Coronary artery (tissue), 2 donors: ENCODE measurements around the gene C13orf46.

Experiments
- DNase-seq: peaks from one replicate; pipeline ENCODE4 v3.0.0-alpha.2; 2017; ENCODE audit warnings: low spot score
- H3K27ac ChIP-seq, 2 donors: fragments of 200-600 bp; sonication (generic); one replicate each; pipeline ENCODE4 v1.5.1; 2016 to 2019
- H3K4me3 ChIP-seq: fragments of 200-600 bp; sonication (generic); 2 replicates; pipeline ENCODE4 v1.5.1; 2016; ENCODE audit warnings: mild to moderate bottlenecking, moderate library complexity
- TF ChIP-seq, protein P1 (sequence below): fragments of 200-600 bp; sonication (generic); IDR thresholded peaks from one replicate; pipeline ENCODE4 v1.5.1; 2019; ENCODE audit warnings: antibody characterized with exemption

Gene C13orf46

GRCh38 chr13:113972451-113973217 is 1.2 kb downstream of the C13orf46 start:
- TF ChIP-seq, protein P1, sequence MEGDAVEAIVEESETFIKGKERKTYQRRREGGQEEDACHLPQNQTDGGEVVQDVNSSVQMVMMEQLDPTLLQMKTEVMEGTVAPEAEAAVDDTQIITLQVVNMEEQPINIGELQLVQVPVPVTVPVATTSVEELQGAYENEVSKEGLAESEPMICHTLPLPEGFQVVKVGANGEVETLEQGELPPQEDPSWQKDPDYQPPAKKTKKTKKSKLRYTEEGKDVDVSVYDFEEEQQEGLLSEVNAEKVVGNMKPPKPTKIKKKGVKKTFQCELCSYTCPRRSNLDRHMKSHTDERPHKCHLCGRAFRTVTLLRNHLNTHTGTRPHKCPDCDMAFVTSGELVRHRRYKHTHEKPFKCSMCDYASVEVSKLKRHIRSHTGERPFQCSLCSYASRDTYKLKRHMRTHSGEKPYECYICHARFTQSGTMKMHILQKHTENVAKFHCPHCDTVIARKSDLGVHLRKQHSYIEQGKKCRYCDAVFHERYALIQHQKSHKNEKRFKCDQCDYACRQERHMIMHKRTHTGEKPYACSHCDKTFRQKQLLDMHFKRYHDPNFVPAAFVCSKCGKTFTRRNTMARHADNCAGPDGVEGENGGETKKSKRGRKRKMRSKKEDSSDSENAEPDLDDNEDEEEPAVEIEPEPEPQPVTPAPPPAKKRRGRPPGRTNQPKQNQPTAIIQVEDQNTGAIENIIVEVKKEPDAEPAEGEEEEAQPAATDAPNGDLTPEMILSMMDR: no peak
- Histone ChIP-seq H3K27ac (no peak overlapping the region), H3K4me3 (no peak overlapping the region)
- no peak for DNase-seq

DNA sequence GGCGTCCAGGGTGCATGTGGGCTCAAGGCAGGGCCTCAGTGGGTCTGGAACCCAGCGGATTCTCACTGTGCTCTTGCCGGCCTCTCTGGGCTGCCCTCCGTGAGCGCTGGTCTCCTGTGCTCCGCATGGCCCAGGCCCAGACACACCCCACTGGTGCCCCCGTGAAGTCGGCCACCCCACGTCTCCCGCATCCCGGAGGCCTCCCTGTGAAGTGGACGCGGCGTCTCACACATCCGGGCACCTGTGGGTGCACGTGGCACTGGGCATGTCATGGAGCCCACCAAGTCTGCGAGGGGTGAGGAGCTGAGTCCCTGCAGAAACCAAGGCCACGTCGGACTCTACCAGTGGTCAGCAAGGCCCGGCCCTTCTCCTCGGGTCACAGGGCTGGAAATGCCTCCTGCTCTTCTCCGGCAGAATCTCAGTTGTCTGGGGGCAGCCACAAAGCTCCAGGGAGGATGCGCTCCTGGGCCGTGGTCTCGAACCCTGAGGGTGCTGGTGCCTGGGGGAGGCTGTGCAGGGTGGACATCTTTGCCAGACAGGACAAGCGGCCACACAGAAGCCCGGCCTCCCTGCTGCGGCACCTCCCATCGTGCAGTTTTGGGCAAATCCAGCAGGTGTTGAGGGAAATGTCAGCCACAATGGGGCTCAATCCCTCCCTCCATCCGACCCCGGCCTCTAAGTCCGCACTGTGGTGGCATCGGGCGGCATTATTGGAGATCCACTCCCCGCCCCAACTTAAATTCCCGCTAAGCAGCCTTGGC is 2.2 kb downstream of the C13orf46 start:
- DNase-seq: no peak
- no peak overlapping the region for H3K4me3 ChIP-seq
- TF ChIP-seq, protein P1: no peak
- peak overlapping the region in 1 of 2 donors; percentile 7 for H3K27ac ChIP-seq

- no peak for DNase-seq
- H3K27ac ChIP-seq: peak overlapping the region in 1 of 2 donors; percentile 7
- no peak overlapping the region for H3K4me3 ChIP-seq
- TF ChIP-seq, protein P1: no peak
Measured at GRCh38 chr13:113970810-113971470, 2.9 kb downstream of the C13orf46 start.

GRCh38 chr13:113969973-113970611 is 3.8 kb downstream of the C13orf46 start:
- no peak for DNase-seq
- Histone ChIP-seq H3K4me3 (no peak overlapping the region), H3K27ac (no peak overlapping the region)
- TF ChIP-seq, protein P1: no peak

GRCh38 chr13:113969311-113969972 is 4.4 kb downstream of the C13orf46 start:
- TF ChIP-seq, protein P1: no peak
- no peak overlapping the region for H3K27ac ChIP-seq
- H3K4me3 ChIP-seq: no peak overlapping the region
- no peak for DNase-seq

- no peak for DNase-seq
- no peak overlapping the region for H3K4me3 ChIP-seq
- no peak overlapping the region for H3K27ac ChIP-seq
- TF ChIP-seq, protein P1: no peak
Measured at GRCh38 chr13:113968463-113969310, 5.2 kb downstream of the C13orf46 start.
